ENCODE measurements around the gene MRO.
"Not testable (repeated sequence)": the region's sequence is repeated elsewhere in the genome, so short reads cannot be mapped to it uniquely, and the experiment has no call there.

Gene MRO

DNA sequence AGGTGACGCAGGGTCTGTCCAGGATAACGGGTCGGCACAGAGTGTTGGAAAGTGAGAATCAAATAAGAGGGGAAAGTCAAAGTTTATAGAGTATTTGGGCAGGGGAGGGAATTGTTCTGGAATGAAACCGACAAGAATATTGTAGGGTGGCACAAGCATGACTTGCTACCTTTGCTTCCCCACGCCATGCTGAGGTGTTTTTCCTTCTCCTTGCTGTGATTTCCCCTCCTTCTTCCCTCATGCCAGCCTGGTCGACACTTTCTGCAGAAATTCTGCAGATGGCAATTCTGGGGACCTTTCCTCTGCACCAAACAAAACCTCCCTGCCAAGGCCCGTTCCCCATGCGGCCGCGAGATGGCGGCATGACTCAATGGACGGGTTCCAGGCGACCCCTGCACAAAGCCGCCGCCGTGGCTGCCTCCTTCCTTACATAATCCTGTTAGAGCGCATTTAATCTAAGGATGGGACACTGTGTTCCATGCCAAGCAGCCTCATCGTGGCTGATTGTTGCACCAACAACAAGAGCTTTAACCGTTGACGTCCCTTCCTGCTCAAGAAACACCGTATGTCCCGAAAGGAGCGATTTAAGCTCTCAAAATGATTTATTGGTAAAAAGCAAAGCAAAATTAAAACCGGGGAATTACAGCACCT is at the start of gene MRO:
TSS of gene MRO (minus strand) at position 289 of the 651 bp plus-strand sequence. CDS start 10,616 bp downstream, outside the sequence.
- peak; percentile 16 for DNase-seq

DNA sequence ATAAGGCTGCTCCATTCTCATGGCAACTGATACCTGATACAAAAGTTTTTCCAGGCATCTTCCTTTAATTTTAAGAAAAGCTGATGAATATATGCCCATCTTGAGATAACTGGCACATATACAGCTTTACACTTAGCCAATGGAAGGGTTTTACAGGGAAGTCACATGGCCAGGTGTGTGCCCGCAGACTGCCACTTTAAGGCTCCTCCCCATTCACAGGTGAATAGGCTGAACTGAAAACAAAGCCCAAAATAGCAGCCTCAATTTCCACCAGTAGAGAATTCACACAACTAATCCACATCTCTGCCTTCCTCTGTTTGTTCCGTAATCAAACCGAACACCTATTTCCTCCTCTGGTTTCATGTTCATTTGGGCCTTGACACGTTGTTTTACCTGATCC is 49.3 kb upstream of the MRO start:
- no peak for DNase-seq

DNA sequence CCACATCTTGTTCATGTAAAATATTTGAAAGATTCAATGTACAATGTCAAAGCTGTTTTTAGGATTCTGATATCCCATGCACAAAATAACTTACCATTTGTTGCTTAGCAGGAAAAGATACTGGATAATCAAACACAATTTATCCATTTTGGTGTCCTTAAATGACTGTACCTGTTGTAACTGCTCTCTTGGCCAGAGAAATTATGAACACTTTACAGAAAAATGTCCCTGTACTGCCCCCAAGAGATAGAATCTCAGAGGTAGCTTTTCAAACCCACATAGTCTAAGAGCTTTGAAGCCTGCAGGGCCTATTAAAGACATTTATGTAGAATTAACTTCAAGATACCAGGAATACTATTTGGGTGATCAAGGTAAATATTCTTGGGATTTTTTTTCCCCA is 46.9 kb upstream of the MRO start:
- DNase-seq, result no peak

DNA sequence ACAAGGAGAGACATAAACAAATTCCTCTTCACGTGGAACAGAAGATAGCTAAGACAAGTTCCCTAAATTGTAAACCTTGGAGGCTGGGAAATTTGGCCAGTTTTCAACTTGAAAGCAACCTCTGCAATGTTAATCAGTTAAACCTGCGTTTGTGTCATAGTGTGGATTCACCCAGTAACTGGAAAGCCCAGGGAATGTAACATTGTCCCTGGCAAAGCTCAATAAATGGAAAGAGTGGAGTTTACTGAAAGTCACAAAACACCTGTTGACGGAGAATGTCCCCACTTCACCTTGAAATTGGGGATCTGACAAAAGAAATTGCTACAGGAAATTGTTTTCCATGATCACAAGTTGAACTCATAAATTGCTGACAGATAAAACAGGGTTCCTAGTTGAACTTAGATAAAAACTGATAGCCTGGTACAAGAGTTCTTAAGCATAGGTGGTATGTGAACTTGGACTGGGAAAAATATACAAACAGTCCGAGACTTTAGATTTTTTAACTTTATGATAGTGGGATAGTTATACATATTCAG is 44.1 kb upstream of the MRO start:
- no peak for DNase-seq

DNA sequence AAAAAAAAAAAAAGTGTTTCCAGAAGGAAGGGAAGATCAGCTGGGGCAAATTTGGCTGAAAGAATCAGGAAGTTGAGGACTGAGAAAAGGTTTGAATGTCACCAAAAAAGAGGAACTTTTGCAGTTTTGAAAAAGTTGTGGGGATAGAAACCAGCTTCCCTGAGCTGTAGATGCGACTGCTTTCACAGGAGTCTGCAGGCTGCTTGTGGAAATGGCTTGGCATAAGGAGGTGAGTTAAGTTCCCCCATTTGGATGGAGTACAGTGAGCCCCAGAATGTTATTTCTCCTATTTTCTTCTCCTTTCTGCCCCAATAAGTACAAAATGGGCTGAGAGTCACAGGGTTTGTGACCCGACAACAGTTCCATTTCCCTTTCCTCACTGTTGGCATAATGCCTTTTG is 42.6 kb upstream of the MRO start:
- DNase-seq, result no peak

GRCh38 chr18:50861617-50862016 is 41.8 kb upstream of the MRO start:
- no peak for DNase-seq

- no peak for DNase-seq
Observed at GRCh38 chr18:50859793-50860555, 40.2 kb upstream of the MRO start.

DNA sequence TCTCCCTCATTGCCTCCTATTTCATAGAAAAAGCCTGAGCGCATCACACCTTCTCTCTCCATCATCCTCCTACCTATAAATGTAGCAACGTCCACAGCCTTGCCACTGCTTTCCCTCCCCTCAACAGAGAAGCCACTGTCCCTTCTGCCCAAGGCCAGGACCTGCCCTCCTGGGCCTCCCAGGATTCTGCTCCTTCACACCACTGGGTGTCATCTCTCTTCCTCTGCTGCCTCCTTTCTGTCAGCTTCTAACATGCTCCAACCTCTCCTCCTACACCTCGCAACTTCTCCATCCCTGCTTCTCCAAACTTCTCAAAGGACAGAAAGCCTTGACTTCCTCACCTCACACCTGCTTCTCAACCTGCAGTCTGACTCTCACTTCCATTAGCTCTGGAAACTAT is 37.9 kb upstream of the MRO start:
- no peak for DNase-seq

- not testable (repeated sequence) for DNase-seq
Observed at GRCh38 chr18:50857166-50857565, 37.4 kb upstream of the MRO start.

GRCh38 chr18:50855976-50856757 is 36.4 kb upstream of the MRO start:
- no peak for DNase-seq

GRCh38 chr18:50853863-50854271 is 34.1 kb upstream of the MRO start:
- peak; percentile 27 for DNase-seq

- no peak for DNase-seq
Observed at GRCh38 chr18:50850307-50851065, 30.7 kb upstream of the MRO start.

DNA sequence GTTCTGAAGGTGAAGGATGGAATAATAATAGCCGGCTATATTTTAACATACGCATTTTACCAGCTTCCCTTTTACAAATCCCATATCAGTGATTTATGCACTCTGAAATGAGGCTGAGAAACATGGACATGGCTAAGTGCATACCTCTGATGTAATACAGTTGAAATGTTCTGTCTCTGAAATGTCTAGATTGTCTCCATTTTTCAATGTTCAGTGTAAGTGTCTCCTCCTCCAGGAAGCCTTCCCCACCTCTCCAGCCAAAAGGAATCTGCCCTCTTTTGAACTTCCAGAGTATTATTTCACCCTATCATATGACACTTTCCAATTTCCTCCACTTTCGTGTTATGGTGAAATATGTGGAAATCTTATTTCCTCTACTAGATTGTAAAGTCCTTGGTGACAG is 29.6 kb upstream of the MRO start:
- no peak for DNase-seq

GRCh38 chr18:50848991-50849390 is 29.2 kb upstream of the MRO start:
- no peak for DNase-seq

DNA sequence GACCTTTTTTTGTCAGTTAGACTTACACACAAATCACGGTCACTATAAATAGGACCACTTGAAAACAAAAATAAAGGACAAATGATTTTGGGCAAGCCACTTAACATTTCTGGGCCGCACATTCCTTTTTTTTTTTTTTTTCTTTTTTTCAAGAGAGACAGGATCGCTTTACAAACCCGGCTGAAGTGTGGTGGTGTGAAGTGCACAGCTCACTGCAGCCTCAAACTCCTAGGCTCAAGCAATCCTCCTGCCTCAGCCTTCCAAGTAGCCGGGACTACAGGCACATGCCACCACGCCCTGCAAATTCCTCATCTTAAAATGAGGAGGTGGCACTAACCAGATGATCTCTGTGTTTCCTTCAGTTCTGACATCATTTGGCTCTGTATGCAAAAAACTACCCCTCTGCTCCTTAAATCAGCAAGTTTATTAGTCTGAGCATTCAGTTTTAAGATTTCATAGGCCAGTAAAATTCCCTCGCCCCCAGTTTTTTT is 28.3 kb upstream of the MRO start:
- DNase-seq, result no peak

DNA sequence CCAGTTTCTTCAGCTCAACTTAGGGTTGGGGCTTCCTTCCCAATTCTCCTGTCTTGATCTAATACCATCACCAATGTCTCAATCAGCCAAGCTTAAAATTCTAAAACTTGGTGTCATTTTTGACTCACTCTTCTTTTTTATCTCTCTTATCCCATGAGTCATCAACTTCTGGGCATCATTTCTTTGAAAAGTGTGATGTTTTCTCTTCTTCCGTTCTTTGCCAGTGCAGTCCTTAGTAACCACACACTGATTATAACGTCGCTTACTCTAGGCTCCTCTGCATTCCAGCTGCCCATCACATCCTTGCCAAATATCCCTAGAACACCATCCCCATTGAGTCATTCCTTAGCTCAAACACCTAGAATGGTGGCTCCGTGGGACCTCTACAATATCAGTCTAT is 27.4 kb upstream of the MRO start:
- no peak for DNase-seq

DNA sequence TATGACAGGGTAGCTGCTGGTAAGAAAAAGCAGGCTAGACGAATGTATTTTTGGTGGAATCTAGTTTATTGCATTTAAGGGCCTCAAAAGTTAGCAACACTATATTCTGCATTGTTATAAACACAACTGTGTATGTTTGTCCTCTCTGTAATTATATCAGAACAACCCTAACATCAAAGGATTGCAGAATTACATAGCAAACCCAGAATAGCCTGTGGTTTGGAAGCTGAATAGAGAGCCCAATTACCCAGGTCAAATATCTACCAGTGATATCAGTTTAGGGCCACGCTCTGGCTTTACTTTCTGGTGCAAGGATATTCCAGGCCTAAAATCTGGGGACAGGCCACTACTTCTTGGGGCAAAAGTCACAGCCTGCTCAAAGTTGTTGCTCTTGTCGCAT is 25.1 kb upstream of the MRO start:
- no peak for DNase-seq

GRCh38 chr18:50844554-50844953 is 24.7 kb upstream of the MRO start:
- no peak for DNase-seq

GRCh38 chr18:50842846-50843245 is 23.0 kb upstream of the MRO start:
- no peak for DNase-seq

GRCh38 chr18:50839996-50840395 is 20.2 kb upstream of the MRO start:
- no peak for DNase-seq

GRCh38 chr18:50839341-50839740 is 19.5 kb upstream of the MRO start:
- DNase-seq, result no peak

GRCh38 chr18:50836521-50836957 is 16.7 kb upstream of the MRO start:
- DNase-seq, result no peak

DNA sequence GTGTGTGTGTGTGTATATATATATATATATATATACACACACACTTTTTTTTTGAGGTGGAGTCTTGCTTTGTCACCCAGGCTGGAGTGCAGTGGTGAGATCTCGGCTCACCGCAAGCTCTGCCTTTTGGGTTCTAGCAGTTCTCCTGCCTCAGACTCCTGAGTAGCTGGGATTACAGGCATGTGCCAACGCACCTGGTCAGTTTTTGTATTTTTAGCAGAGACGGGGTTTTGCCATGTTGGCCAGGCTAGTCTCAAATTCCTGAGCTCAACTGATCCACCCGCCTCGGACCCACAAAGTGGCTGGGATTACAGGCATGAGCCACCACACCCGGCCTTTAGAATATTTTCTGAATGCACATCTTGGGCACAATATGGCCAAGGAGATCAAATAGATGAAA is 13.7 kb upstream of the MRO start:
- DNase-seq, result not testable (repeated sequence)

Measured in T1000 (cell line).